Activated T-cell treated with anti-CD3 and anti-CD28 coated beads, Interleukin-2, amount 50 U/mL, for 72 hours (primary cell): ENCODE results near the gene EHBP1. TPM values are rescaled to one million over a fixed set of nuclear protein-coding genes. Genes with fewer than 3 reads are reported as not detected.

Source experiments
- ATAC-seq, 2 donors: fragments of 150-1000 bp; cut with Tn5 transposase; replicated peaks in 1 of 2; 2 replicates each; pipeline ENCODE4 v1.10.0; 2021; ENCODE audit warnings: moderate library complexity in 2 of 2, mild to moderate bottlenecking in 1 of 2
- DNase-seq, 2 donors: peaks; one replicate each; pipeline ENCODE4 v3.0.0; 2021 to 2022; ENCODE audit warnings: mixed read lengths in 1 of 2
- H3K27ac Mint-ChIP-seq: one replicate; pipeline ENCODE4 v1.8.0; 2022; ENCODE audit warnings: mild to moderate bottlenecking, moderate library complexity, mixed read lengths
- H3K27me3 Mint-ChIP-seq: one replicate; pipeline ENCODE4 v1.8.0; 2022; ENCODE audit warnings: low read depth, mixed read lengths
- H3K36me3 Mint-ChIP-seq, 2 donors: one replicate each; pipeline ENCODE4 v1.8.0; 2022; ENCODE audit warnings: mixed read lengths in 2 of 2, mild to moderate bottlenecking in 1 of 2; ENCODE audit not compliant: insufficient read depth in 2 of 2
- H3K4me1 Mint-ChIP-seq: one replicate; pipeline ENCODE4 v1.8.0; 2022; ENCODE audit warnings: low read depth, mixed read lengths
- H3K4me3 Mint-ChIP-seq, 2 donors: one replicate each; pipeline ENCODE4 v1.8.0; 2022; ENCODE audit warnings: mild to moderate bottlenecking in 2 of 2, mixed read lengths in 2 of 2, moderate library complexity in 2 of 2
- H3K9me3 Mint-ChIP-seq, 2 donors: one replicate each; pipeline ENCODE4 v1.8.0; 2022; ENCODE audit warnings: mixed read lengths in 2 of 2
- total RNA-seq, 2 donors: library from RNA; stranded (reverse); gene quantifications; one replicate each; pipeline ENCODE4 v1.2.3, GENCODE V29; 2022

The EHBP1 gene
- total RNA-seq, 2 donors from 2014 or later = 28.8 to 32.0 TPM

DNA sequence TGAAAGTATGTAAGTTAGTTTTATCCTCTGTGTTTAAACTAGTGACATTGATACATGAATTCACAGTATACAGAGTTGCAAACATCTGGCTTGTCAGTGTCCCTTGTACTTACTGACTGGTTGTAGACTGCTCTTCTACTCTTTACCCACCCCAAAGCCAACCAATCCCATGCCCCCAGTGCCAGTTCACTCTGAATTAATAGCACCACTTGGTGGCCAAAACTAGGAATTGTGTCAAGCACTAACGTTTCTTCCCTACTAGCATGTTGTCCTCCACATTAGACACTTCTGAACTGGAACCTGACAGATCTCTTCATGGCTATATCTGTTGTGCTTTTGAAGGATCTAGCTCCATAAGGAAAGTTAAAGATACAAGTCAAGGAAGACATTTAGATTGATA is 317.9 kb downstream of the EHBP1 start:
- no peaks in the 10 kb centered on the region for H3K9me3 Mint-ChIP-seq
- no peaks in the 10 kb centered on the region for H3K27me3 Mint-ChIP-seq
- H3K4me1 Mint-ChIP-seq = no peaks in the 10 kb centered on the region
- no peak overlapping the region for H3K4me3 Mint-ChIP-seq
- ATAC-seq (peak in 1 of 2 donors; percentile 34), DNase-seq (no peak)
- no peaks in the 10 kb centered on the region for H3K36me3 Mint-ChIP-seq
- no peak overlapping the region for H3K27ac Mint-ChIP-seq

DNA sequence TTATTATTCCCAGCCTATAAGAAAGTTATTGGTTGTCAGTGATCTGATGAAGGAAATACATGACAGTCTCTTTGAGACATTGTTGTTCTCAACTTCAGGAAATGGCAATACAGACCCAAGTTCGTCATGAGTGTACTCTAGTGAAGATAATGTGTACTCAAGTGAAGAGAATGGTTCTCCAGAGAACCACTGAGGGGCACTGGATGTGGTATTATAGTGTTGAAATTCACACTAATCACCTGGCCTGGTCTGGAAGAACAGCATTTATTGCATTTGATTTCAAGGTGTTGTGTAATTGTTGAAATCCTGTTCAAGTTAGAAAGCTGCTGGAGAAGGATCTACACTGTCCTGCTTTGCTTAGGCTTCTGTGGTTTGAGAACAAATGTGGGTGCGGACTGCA is 321.7 kb downstream of the EHBP1 start:
- Mint-ChIP-seq H3K36me3 (peaks cover 0 to 1% of the 10 kb centered on the region in 2 donors), H3K9me3 (no peaks in the 10 kb centered on the region), H3K27ac (no peak overlapping the region), H3K4me1 (no peaks in the 10 kb centered on the region), H3K27me3 (no peaks in the 10 kb centered on the region), H3K4me3 (no peak overlapping the region)
- ATAC-seq (no peak), DNase-seq (no peak)

DNA sequence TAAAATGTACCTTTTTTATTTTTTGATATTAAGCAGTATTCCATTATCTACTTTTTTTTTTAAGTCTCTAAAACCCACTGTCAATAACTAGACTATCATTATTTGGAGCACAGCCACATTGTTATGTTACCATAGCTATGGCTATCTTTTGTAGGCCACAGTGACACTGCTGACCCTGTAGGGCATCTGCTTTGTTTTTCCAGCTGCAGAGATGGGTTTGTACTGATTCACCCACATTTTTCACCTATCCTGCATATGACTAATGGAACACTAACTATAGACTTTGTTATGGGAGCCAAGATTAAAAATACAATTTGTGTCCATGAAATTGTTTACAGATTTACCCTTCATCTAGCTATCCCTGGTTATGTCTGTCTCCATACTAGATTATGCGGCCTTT is 323.5 kb downstream of the EHBP1 start:
- Mint-ChIP-seq H3K9me3 (no peaks in the 10 kb centered on the region), H3K4me1 (no peaks in the 10 kb centered on the region), H3K36me3 (peaks cover 0 to 1% of the 10 kb centered on the region in 2 donors), H3K27ac (no peak overlapping the region), H3K4me3 (no peak overlapping the region), H3K27me3 (no peaks in the 10 kb centered on the region)
- ATAC-seq = no peak
- no peak for DNase-seq

DNA sequence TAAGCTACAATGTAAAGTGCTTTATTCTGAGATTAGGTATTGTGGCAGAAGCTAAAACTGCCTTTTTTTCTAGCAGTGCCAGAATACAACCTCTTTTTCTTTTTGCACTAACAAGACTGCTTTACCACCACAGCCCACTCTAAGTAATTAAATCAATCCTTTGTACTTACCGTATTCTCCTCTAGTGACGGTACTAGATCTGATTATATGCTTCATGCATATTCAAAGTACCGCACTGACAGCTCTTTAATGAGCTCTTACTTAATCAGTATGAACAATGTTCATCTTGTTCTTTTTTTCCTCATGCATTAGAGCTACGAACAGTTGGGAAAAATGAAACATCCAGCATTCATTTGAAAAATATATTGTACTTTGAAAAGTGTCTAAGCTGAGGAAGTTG is 329.0 kb downstream of the EHBP1 start:
- DNase-seq = no peak
- Mint-ChIP-seq H3K36me3 (no peaks in the 10 kb centered on the region), H3K4me1 (no peaks in the 10 kb centered on the region), H3K27me3 (no peaks in the 10 kb centered on the region), H3K27ac (no peak overlapping the region), H3K9me3 (no peaks in the 10 kb centered on the region), H3K4me3 (no peak overlapping the region)
- ATAC-seq = no peak

DNA sequence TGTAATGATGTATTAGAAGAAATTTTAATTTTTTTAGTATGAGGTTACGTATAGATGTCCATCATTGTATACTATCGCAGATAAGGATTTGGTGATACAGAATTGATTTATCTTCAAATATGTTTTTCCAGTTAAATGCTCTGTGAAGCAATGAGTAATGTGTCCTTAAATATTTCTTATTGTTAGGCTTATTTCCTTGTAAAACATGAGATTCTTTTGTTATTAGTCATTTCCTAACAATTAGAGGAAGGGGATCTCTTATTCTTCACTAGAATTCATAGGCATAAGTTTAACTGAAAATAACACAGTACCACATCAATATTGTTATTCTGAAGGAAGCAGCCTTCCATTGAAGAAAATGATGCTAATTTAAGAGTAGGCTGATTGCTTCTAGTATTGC is 329.7 kb downstream of the EHBP1 start:
- Mint-ChIP-seq H3K4me1 (no peaks in the 10 kb centered on the region), H3K4me3 (no peak overlapping the region), H3K36me3 (no peaks in the 10 kb centered on the region), H3K27me3 (no peaks in the 10 kb centered on the region), H3K27ac (no peak overlapping the region), H3K9me3 (no peaks in the 10 kb centered on the region)
- no peak for DNase-seq
- ATAC-seq = no peak

DNA sequence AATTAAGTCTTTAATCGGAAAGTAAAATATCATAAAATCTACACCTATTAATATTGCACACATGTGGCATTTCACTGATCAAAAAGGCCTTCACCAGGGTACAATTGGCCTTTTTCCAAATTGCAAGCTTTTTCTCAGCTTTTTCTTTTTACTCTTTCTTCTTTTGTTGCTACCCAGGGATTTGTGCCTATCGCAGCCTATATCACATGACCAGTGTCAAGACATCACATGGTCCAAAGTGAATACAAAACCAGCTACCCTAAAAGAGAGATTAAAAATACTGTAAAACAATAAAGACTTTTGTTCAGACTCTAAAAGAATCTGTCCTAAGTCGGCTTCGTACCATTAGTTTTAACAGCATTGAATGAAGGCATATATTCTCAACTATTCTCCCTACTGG is 330.1 kb downstream of the EHBP1 start:
- Mint-ChIP-seq H3K9me3 (no peaks in the 10 kb centered on the region), H3K36me3 (no peaks in the 10 kb centered on the region), H3K4me1 (no peaks in the 10 kb centered on the region), H3K27me3 (no peaks in the 10 kb centered on the region), H3K4me3 (no peak overlapping the region), H3K27ac (no peak overlapping the region)
- ATAC-seq (no peak), DNase-seq (no peak)

DNA sequence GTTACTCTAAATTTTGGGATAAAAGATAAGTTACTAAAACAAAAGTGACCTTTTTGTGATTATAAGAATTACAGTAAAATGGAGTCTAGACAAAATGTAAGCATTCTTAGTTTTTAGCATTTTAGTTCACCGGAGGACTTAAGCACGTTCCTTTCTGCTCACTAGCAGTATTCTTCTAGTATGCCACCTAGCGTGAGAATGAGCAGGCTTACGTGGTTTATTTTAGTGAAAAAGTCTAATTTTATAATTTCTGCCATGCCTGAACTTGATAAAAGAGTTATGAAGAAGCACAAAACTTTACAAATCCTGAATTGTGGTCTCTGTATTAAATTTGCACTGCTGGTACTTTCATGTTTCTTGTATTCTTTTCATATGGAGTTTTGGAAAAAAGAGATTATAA is 332.5 kb downstream of the EHBP1 start:
- ATAC-seq = no peak
- no peak for DNase-seq
- Mint-ChIP-seq H3K4me3 (no peak overlapping the region), H3K27me3 (no peaks in the 10 kb centered on the region), H3K36me3 (no peaks in the 10 kb centered on the region), H3K9me3 (no peaks in the 10 kb centered on the region), H3K4me1 (no peaks in the 10 kb centered on the region), H3K27ac (no peak overlapping the region)

DNA sequence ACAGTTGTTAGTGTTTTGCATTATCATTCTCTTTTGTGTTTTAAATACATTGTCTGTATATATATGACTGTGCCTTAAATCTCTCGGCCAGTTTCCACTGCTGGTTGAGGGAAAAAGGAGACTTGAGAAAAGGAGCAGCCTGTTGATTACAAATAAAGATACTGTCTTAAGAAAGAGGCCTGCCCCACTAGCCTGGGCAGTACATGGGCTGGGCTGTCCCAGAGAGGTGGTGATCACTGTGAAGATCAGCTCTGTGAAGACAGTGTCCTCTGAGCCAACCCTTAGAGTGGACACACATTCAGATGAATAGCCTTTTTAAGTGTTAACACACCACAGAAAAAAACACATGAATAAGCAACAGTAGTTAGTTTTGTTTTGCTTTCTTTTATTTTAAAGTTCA is 335.1 kb downstream of the EHBP1 start:
- no peaks in the 10 kb centered on the region for H3K36me3 Mint-ChIP-seq
- no peak overlapping the region for H3K27ac Mint-ChIP-seq
- no peaks in the 10 kb centered on the region for H3K4me1 Mint-ChIP-seq
- H3K4me3 Mint-ChIP-seq = no peak overlapping the region
- H3K27me3 Mint-ChIP-seq = peaks cover 11% of the 10 kb centered on the region
- no peak for DNase-seq
- no peak for ATAC-seq
- no peaks in the 10 kb centered on the region for H3K9me3 Mint-ChIP-seq

DNA sequence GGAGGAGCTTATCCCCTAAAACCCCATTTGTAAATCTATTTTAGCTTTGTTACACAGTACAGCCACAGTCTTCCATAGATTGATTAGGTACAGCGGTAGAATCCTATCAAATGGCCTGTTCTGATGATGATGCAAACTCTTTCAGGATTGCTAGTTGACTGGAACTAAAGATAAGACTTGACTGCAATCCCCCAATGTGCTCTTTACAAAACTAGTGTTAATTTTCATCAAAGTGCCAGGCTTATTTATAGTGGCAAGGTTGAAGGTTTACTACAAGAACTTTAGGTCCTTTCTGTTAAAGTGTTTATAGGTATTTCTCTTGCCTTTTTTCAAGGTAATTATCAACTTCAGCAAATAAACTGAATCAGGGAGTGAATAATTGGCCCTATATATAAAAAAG is 336.1 kb downstream of the EHBP1 start:
- Mint-ChIP-seq H3K9me3 (no peaks in the 10 kb centered on the region), H3K4me3 (no peak overlapping the region), H3K4me1 (peaks cover 4% of the 10 kb centered on the region), H3K36me3 (peaks cover 0 to under 1% of the 10 kb centered on the region in 2 donors), H3K27ac (no peak overlapping the region), H3K27me3 (peaks cover 21% of the 10 kb centered on the region)
- DNase-seq (no peak), ATAC-seq (no peak)

DNA sequence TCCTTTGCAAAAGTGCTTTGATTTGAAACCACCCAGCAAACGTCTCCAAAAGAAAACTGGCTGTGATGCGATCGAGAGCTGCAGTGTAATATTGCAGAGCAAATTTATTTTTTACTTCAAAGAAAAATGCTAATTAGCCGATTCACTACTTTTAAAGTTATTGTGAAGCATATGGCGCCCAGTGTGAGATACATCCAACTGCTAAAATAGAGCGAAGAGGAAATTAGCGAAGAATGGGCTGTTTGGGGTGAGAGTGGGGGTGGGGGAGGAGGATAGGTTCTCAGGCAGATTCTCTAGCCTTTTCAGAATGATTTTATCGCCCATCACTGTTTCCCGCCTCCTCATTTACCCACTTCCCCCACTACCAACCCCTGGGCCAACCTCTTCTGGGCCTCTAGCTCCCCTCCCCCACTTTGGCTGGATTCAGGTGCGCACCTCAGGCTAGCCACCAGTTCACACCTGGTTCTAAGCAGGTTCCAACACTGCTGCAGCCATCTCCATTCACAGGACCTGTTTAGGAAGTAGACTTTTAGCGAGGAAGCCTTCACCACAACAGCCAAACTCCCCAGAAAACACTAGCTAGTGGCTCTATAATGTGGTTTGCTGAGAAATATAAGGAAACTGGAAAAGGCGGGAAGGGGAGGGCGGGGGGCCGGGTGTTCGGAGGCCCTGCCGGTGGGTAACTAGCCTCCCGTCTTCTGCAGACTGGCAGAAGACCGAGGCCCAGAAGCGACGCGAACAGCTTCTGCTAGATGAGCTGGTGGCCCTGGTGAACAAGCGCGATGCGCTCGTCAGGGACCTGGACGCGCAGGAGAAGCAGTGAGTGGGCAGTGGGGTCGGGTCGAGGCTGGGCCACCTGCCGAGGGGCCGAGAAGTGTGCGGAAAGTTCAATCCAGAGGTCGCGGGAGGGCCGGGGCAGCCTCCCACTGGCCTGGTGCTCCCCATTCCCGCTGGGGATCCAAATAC is 339.1 kb downstream of the EHBP1 start:
- H3K4me3 Mint-ChIP-seq = no peak overlapping the region
- peaks cover 46% of the 10 kb centered on the region for H3K27me3 Mint-ChIP-seq
- peaks cover 31% of the 10 kb centered on the region for H3K4me1 Mint-ChIP-seq
- H3K27ac Mint-ChIP-seq = no peak overlapping the region
- no peaks in the 10 kb centered on the region for H3K9me3 Mint-ChIP-seq
- ATAC-seq (no peak), DNase-seq (no peak)
- peaks cover 0 to 1% of the 10 kb centered on the region in 2 donors for H3K36me3 Mint-ChIP-seq

DNA sequence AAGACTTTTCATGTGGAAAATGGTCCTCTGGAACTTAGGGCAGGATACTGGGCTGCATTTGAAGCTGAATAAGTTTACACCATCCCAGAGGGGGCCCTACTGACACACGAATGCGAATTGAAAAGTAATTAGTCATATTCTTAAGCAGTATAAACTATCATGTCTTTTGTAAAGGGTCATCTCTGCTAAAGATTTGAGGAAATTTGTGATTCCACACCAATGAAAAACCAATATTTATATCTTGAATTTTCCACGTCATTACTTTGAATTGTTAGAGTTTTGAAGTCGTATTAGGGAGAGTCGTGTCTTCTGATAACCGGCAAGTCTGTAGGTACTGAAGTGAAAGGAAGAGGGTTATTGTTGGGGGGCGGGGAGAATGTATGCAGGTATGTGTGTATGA is 341.0 kb downstream of the EHBP1 start:
- Mint-ChIP-seq H3K4me3 (peak overlapping the region; percentile 88 to 91), H3K36me3 (peaks cover 1 to 3% of the 10 kb centered on the region in 2 donors), H3K27ac (peak overlapping the region; percentile 73), H3K4me1 (peaks cover 41% of the 10 kb centered on the region), H3K27me3 (peaks cover 58% of the 10 kb centered on the region), H3K9me3 (no peaks in the 10 kb centered on the region)
- ATAC-seq (no peak), DNase-seq (no peak)

DNA sequence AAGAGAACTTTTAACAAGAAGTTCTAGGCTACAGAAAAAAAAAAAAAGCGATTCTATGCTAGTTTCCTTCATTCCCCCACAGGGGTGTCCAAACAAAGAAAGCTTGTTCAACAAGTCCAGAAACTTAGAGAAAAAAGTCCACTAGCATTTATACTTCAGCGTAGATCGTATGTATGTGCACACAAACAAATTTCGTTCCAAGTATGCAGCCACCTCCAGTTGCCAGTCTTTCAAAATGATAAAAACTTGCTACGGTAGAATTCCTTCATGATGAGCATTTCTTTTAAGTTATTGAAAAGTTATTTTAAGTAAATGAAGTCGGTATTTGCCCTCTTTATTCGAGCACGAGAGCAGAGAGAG is 341.4 kb downstream of the EHBP1 start:
- ATAC-seq = no peak
- H3K36me3 Mint-ChIP-seq = peaks cover 1 to 3% of the 10 kb centered on the region in 2 donors
- no peak overlapping the region for H3K27ac Mint-ChIP-seq
- H3K4me3 Mint-ChIP-seq = peak overlapping the region; percentile 88 to 91
- no peak for DNase-seq
- H3K4me1 Mint-ChIP-seq = peaks cover 42% of the 10 kb centered on the region
- H3K9me3 Mint-ChIP-seq = no peaks in the 10 kb centered on the region
- peaks cover 58% of the 10 kb centered on the region for H3K27me3 Mint-ChIP-seq

DNA sequence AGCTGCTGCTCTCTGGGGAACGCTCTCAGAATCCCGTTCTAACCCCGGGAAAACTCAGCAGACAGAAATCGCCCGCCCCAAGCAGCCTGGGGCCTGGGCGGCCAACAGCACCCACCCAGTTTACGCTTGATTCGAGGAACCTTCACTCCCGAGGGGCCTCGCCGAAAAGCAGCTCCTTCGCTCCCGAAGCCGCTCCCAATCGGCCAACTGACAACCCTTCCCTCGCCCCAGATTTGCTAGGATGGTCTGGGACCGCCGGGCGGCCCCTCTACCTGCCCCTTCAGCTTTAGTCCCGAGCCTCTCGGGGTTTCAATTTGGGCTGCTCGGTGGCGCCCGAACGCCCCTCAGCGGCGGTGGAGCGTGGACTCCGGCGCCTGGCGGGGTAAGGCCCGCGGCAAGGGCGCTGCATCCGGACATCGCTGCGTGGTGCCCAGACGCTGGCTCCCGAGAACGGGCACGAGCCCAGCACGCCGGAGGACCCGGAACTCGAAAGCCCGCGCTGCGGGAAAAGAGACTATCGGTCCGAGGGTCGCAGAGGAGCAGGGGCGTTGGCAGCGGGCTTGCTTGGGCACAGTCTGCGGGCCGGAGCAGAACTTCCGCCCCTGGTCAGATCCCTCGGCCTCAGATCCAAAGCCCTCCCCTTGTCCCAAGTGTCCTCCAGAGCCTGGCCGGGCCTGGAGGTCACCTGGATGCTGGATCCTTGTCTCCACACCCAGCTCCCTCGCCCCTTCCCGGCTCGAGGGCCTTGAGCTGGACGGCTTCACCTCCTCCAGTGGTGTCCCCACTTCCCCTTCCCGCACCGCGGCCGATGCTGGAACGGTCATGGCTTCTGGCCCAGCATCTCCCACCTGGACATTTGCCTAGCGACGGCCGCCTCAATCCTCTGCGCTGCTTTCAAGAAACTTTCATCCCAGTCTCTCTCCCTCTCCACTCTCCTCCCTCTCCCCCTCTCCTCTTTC is 342.1 kb downstream of the EHBP1 start:
- H3K27ac Mint-ChIP-seq = no peak overlapping the region

More for the DNA sequence above, 342.1 kb downstream of the EHBP1 start:
- peak overlapping the region; percentile 88 to 91 for H3K4me3 Mint-ChIP-seq
- H3K27me3 Mint-ChIP-seq = peaks cover 65% of the 10 kb centered on the region
- peaks cover 48% of the 10 kb centered on the region for H3K4me1 Mint-ChIP-seq
- ATAC-seq = peak; percentile 29 to 39
- peaks cover 1 to 3% of the 10 kb centered on the region in 2 donors for H3K36me3 Mint-ChIP-seq
- peak; percentile 53 to 56 for DNase-seq
- no peaks in the 10 kb centered on the region for H3K9me3 Mint-ChIP-seq
